Stimulated activated CD4-positive, alpha-beta T cell treated with anti-CD3 and anti-CD28 coated beads, Interleukin-12 subunit alpha, Interleukin-12 subunit beta, amount 100 ng/mL, for 48 hours (primary cell): ENCODE data around the gene UGT1A9.
"Not testable (repeated sequence)": the region's sequence is repeated elsewhere in the genome, so short reads cannot be mapped to it uniquely, and the experiment has no call there.

Experiments used
- DNase-seq, 3 donors: peaks; one replicate each; pipeline ENCODE4 v3.0.0-alpha.2; 2020; ENCODE audit warnings: low read depth in 2 of 3, low spot score in 1 of 3

The UGT1A9 gene

DNA sequence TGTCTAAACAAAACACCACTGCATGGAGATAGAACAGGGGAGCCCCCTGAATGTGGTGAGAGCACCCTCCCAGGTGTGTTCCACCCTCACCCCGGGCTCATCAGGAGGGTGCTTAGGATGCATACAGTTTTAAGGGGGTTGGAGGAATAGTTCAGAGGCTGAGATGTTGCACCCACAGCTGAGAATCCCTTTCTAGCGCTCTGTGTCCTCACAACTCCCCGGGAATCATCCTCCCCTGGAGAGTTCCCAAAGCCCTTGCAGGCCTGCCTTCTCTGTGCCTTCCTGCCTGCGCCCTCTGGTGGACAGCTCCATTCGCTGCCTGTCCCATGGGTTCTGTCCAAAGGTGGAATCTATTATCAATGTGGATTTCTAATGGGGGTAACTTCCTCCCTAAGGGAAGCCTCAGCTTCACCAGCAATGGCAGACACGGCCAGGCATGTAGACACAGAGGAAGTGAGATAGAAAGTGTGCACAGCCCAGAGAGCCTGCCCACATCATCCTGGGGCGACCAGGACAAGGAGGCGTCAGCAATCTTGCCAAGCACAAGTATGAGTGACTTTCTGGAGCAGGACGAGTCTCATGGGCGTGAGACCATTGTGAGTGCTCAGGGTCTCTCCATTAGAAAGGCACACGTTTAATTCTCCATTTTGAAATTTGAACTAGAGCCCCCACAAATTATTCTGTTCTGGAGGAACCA, 39.8 kb downstream of the UGT1A9 start:
- DNase-seq, result peak; percentile 29 to 62 (median 62)

DNA sequence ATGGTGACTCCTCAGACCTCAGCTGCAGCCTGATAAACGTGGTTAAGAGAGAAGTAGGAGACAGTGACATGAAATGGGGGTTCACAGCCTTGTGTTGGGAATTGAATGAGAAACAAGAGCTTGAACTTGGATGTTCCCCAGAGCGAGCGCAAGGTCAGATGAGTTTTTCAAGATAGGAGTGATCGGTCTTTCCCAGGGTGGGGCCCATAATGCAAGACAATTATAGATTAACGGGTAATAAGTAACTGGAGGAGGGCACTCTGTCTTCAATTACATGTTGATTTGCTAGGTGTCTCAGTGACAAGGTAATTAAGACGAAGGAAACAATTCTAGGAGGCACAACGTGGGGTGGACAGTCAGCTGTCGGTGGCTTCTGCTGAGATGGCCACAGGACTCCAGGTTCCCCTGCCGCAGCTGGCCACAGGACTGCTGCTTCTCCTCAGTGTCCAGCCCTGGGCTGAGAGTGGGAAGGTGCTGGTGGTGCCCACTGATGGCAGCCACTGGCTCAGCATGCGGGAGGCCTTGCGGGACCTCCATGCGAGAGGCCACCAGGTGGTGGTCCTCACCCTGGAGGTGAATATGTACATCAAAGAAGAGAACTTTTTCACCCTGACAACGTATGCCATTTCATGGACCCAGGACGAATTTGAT, 41.0 kb downstream of the UGT1A9 start, which contains the start of gene UGT1A5:
TSS of gene UGT1A5 (plus strand) at position 297 of the 651 bp plus-strand sequence. CDS start at position 382, 85 bp downstream.
- DNase-seq, result no peak

DNA sequence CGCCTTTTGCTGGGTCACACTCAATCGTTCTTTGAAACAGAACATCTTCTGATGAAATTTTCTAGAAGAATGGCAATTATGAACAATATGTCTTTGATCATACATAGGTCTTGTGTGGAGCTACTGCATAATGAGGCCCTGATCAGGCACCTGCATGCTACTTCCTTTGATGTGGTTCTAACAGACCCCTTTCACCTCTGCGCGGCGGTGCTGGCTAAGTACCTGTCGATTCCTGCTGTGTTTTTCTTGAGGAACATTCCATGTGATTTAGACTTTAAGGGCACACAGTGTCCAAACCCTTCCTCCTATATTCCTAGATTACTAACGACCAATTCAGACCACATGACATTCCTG, 41.5 kb downstream of the UGT1A9 start:
- DNase-seq, result no peak

DNA sequence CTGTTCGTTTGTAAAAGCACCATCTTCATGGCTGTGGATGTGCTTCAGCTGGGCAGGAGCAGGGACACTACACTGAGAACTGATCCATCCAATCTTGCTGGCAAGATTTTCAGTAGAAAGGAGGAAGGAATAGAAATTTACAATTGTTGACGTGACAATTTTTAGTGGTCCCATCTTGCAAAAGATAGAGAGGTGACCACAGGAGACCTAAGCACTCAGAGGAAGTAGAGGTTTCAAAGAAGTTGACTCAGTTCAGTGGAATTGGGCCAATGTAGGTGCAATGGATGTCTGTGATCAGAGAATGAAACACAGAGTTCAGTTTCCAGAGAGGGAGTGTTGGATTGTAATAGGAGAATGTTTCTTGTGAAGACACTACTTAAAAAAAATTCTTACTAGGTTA, 42.4 kb downstream of the UGT1A9 start:
- DNase-seq, result no peak

DNA sequence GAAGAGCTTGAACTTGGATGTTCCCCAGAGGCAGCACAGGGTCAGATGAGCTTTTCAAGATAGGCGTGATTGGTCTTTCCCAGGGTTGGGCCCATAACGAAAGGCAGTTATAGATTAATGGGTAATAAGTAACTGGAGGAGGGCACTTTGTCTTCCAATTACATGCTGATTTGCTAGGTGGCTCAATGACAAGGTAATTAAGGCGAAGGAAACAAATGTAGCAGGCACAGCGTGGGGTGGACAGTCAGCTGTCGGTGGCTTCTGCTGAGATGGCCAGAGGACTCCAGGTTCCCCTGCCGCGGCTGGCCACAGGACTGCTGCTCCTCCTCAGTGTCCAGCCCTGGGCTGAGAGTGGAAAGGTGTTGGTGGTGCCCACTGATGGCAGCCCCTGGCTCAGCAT, 46.9 kb downstream of the UGT1A9 start, which contains the start of gene UGT1A4:
TSS of gene UGT1A4 (plus strand) at position 185 of the 400 bp plus-strand sequence. CDS start at position 270, 85 bp downstream.
- no peak for DNase-seq

DNA sequence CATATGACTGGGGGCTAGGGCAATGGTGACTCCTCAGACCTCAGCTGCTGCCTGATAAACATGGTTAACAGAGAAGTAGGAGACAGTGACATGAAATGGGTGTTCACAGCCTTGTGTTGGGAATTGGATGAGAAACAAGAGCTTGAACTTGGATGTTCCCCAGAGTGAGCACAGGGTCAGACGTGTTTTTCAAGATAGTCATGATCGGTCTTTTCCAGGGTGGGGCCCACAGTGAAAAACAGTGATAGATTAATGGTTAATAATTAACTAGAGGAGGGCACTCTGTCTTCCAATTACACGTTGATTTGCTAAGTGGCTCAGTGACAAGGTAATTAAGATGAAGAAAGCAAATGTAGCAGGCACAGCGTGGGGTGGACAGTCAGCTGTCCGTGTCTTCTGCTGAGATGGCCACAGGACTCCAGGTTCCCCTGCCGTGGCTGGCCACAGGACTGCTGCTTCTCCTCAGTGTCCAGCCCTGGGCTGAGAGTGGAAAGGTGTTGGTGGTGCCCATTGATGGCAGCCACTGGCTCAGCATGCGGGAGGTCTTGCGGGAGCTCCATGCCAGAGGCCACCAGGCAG, 57.1 kb downstream of the UGT1A9 start, which contains the start of gene UGT1A3:
TSS of gene UGT1A3 (plus strand) at position 320 of the 579 bp plus-strand sequence. CDS start at position 405, 85 bp downstream.
- DNase-seq, result no peak

DNA sequence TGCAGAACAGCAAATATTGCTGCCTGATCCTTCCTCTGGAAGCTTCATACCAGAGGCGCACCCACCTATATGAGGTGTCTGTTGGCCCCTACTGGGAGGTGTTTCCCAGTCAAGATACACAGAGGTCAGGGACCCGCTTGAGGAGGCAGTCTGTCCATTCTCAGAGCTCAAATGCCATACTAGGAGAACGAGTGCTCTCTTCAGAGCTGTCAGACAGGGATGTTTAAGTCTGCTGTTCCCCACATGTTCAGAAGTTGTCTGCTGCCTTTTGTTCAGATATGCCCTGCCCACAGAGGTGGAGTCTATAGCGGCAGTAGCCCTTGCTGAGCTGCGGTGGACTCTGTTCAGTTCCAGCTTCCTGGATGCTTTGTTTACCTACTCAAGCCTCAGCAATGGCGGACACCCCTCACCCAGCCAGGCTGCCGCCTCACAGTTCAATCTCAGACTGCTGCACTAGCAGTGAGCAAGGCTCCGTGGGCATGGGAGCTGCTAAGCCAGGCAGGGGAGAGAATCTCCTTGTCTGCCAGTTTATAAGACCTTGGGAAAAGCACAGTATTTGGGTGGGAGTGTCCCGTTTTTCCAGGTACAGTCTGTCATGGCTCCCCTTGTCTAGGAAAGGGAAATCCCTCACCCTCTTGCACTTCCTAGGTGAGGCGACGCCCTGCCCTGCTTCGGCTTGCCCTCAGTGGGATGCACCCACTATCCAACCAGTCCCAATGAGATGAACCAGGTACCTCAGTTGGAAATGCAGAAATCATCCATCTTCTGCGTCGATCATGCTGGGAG, 65.4 kb downstream of the UGT1A9 start:
- not testable (repeated sequence) for DNase-seq

DNA sequence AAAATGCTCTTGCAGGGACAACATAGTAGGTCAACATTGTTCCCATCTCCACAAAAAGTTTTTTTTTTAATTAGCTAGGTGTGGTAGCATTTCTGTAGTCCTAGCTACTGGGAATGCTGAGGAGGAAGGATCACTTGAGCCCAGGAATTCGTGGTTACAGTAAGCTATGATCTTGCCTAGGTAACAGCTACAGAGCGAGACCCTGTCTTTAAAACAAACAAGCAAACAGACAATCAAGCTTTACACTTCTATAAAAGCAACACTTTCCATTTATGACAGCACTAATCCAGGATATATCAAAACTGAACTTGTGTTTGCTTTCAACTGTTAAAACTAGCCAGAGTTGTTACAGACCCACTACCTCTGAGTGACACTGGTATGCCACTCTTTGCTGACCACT, 69.2 kb downstream of the UGT1A9 start:
- no peak for DNase-seq

DNA sequence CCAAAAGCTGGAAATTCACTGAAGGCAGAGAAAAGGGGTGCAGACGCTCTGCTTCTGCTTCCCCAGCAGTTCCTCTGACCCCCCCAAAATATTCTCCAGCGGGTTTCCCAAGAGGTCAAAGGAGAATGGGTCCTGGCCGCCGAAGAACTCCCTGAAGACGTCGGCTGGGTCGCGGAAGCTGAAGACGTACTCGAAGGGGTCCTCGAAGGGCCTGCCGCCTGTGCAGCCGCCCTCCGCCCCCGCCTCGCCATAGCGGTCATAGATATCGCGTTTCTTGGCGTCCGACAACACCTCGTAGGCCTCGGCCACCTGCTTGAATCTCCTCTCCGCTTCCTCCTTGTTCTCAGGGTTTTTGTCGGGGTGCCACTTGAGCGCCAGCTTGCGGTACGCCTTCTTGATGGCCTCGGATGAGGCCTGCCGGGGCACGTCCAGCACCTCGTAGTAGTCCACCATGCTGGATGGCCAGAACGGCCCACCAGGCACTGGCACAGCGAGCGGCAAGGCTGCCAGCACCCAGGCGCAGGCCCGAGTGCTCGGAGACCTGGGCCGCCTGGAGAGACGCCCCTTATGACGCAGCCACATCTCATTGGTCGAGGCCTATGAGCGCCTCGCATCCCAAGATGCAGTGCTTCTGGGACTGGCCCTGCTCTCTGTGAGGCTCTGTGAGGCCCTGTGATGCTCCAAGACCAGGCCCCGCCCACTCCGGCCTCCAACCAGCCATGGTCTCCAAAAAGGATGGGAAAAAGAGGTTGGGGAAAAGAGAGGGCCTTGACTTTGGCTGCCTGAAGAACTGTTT, 72.0 kb downstream of the UGT1A9 start:
- no peak for DNase-seq

DNA sequence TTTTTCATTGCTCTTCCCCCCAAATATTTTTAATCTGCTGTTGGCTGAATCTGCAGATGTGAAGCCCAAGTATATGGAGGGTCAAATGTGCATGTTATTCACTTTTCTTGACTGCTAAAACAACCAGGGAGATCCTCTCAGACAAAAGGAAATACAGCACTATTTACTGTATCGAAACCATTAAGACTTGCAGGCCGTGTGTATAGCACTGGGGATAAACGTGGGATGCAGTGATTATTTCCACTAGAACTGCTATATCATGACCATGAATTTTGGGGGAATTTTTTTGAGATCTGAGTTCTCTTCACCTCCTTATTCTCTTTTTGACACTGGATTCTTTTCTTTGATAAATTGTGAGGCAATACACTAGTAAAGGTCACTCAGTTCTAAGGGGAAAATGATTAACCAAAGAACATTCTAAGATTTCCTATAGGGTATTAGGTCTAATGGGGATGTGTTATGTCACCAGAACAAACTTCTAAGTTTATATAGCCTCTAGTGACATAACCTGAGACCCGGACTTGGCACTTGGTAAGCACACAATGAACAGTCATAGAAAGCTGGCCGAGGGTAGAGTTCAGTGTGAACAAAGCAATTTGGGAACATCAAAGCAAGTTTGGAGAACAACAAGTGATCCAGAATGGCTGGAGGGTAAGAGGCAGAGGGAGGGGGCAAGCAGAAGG, 73.5 kb downstream of the UGT1A9 start:
- DNase-seq, result no peak

DNA sequence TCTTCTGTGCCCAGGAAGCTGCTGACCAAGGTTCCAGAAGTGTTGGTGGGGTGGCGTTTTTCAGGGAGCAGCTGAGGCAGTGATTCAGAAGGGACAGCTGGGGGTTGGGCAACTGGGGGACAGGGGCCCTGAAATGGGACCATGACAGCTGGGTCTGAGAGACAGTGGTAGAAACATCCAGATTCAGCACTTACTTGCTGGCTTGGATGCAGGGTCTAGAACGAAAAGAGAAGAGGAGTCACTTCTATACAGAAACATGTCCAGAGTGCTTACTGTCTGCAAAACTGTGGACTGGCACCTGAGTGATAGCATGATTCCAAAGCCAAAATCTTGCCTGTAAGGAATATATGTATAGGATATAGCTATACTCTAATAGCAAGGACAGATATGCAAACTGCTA, 74.1 kb downstream of the UGT1A9 start:
- not testable (repeated sequence) for DNase-seq

DNA sequence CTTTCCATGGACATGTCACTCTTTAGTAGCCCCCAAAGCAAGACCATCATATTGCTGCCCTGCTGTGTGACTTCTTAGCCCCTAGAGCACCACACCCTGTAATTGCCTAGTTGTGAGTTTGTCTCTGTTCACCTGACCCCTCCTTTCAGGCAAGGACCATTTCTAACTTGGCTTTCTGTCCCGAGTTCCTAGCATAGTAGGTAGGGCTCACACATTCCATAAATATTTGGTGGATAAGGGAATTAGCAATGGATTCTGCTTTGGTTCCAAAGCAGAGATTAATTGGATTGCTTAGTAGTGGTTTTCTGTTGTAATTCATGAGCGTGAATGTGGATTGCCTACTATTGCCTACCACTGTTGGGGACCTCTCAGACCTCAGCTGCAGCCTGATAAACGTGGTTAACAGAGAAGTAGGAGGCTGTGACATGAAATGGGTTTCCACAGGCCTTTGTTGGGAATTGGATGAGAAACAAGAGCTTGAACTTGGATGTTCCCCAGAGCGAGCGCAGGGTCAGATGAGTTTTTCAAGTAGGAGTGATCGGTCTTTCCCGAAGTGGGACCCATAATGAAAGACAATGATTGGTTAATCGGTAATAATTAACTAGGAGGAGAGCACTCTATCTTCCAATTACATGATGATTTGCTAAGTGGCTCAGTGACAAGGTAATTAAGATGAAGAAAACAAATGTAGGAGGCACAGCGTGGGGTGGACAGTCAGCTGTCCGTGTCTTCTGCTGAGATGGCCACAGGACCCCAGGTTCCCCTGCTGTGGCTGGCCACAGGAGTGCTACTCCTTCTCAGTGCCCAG, 75.0 kb downstream of the UGT1A9 start:
- DNase-seq, result no peak

DNA sequence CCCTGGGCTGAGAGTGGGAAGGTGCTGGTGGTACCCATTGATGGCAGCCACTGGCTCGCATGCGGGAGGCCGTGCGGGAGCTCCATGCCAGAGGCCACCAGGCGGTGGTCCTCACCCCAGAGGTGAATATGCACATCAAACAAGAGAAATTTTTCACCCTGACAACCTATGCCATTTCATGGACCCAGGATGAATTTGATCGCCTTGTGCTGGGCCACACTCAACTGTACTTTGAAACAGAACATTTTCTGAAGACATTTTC, 75.5 kb downstream of the UGT1A9 start:
- DNase-seq, result no peak

DNA sequence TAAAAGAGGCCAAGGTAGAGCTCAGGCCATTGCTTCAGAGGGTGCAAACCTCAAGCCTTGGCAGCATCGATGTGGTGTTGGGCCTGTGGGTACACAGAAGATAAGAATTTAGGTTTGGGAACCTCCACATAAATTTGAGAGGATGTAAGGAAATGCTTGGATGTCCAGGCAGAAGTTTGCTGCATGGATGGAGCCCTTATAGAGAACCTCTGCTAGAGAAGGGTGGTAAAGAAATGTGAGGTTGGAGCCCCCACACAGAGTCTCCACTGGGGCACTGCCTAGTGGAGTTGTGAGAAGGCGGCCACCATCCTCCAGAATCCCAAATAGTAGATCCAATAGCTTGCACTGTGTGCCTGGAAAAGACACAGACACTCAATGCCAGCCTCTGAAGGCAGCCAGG, 79.0 kb downstream of the UGT1A9 start:
- DNase-seq, result not testable (repeated sequence)

DNA sequence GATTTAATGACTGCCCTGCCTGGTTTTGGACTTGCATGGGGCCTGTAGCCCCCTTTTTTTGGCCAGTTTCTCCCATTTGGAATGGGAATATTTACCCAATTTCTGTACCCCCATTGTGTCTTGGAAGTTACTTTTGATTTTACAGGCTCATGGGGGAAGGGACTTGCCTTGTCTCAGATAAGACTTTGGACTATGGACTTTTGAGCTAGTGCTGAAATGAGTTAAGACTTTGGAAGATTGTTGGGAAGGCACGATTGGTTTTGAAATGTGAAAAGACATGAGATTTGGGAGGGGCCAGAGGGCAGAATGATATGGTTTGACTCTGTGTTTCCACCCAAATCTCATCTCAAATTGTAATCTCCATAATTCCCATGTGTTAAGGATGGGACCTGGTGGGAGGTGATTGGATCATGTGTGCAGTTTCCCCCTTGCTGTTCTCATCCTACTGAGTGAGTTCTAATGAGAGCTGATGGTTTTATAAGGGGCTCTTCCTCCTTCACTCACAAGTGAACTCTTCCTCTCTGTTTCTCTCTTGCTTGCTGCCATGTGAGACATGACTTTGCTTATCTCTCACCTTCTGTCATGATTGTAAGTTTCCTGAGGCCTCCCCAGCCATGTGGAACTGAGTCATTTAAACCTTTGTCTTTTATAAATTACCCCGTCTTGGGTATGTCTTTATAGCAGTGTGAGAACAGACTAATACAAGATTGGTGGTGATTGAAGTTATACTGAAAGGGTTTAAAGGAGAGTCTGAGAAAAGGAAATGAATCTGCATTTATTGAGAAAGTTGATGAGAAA, 79.7 kb downstream of the UGT1A9 start:
- not testable (repeated sequence) for DNase-seq

DNA sequence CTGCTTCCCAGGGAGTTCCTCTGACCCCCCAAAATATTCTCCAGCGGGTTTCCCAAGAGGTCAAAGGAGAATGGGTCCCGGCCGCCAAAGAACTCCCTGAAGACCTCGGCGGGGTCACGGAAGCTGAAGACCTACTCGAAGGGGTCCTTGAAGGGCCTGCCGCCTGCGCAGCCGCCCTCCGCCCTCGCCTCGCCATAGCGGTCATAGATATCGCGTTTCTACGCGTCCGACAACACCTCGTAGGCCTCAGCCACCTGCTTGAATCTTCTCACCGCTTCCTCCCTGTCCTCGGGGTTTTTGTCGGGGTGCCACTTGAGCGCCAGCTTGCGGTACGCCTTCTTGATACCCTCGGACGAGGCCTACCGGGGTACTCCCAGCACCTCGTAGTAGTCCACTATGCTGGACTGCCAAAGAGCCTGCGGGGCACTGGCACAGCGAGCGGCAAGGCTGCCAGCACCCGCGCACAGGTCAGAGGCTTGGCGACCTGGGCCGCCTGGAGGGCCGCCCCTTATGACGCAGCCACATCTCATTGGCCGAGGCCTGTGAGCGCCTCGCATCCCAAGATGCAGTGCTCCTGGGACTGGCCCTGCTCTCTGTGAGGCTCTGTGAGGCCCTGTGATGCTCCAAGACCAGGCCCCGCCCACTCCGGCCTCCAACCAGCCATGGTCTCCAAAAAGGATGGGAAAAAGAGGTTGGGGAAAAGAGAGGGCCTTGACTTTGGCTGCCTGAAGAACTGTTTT, 83.3 kb downstream of the UGT1A9 start:
- no peak for DNase-seq

DNA sequence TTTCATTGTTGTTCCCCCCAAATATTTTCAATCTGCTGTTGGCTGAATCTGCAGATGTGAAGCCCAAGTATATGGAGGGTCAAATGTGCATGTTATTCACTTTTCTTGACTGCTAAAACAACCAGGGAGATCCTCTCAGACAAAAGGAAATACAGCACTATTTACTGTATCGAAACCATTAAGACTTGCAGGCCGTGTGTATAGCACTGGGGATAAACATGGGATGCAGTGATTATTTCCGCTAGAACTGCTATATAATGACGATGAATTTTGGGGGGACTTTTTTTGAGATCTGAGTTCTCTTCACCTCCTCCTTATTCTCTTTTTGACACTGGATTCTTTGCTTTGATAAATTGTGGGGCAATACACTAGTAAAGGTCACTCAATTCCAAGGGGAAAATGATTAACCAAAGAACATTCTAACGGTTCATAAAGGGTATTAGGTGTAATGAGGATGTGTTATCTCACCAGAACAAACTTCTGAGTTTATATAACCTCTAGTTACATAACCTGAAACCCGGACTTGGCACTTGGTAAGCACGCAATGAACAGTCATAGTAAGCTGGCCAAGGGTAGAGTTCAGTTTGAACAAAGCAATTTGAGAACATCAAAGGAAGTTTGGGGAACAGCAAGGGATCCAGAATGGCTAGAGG, 84.9 kb downstream of the UGT1A9 start:
- DNase-seq, result no peak
